COLO668 (cell line): ENCODE measurements around the gene EPHA5.
"Not testable (repeated sequence)": the region's sequence is repeated elsewhere in the genome, so short reads cannot be mapped to it uniquely, and the experiment has no call there.

ENCODE experiments used
- DNase-seq: peaks from one replicate; lab custom pipeline; 2025; ENCODE audit not compliant: unreplicated experiment; lab: John Stamatoyannopoulos, UW

EPHA5 gene

DNA sequence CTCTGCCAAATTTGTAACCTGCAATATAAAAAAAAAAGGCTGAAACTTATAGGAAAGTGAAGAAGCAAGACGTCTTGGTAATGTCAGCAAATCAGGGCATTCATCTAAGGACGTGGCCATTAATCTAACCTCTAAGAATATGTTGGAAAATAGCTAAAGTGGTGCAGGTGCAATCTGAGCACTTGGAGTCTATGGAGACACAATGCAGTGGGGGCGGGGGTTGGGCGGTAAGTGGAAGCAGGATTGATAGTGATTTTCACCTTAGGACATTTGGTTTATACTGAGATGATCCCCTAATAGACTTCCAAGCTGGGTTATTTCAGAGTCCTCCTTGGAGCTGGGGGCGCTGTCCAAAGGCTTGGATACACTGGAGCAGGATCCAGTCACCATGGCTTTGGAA lies 283.4 kb downstream of the EPHA5 start:
- DNase-seq: no peak

DNA sequence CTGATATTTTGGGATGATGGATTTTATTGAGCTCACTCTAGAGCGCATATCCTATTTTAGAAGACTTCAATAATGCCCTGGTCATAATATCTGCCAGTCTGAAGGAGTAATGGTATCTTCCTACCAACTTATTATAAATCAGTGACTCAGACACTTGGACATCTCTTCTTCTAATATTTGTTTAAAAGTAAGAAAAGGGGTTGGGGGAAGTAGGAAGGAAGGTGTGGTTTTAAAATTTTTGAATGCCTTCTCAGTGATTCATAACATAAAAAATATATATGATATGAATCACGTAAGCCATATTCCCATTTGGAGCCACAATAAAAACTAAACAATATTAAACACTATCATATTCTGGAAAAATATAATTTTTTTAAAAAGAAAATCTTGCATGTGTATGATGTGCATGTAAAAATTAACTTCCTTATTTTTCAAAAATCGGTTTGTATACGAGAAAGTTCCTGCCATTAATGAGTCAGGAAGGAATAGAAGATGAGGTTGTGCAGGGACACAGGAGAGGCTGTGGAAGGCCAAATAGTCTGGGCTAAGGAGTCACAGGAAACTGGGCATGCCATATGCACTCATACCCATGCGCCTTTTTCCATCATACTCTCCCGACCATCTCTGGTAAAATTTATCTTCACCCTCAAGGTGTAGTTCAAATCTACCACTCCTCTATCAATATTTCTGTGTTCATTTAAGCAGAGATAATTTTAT lies 286.5 kb downstream of the EPHA5 start:
- DNase-seq: no peak

DNA sequence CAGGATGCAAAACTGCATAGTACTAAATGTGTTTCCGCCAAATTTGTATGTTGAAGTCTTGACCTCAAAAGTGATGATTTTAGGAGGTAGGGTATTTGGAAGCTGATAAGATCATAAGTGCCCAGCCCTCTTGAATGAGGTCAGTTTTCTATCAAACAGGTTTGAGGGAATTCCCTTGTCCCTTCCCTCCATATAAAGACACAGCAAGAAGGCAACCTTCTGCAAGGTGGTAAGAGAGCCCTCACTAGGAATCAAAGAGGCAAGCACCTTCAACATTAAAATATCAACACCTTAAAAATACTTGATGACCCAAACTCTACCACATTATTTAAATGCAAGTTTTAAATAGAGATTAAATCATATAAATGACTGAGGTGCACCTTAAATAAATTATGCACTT lies 288.6 kb downstream of the EPHA5 start:
- DNase-seq: no peak

DNA sequence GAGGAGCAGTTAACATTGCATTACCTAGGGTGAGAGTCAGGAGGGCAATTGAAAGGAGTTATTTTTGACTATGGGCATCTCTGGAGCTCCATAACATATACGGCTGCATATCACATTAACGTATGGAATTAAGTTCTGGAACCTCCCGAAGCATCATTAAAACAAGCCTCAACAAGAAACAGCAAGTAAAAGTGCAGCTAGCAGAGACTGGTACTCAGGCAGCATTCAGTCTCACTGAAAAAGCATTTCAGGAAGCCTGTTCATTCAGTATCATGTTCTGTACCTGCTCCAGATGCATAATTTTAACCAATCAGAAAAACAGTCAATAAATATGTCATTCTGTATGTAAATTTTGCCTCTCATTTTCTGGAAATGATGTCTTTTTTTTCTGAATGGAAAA lies 299.6 kb downstream of the EPHA5 start:
- DNase-seq: no peak

DNA sequence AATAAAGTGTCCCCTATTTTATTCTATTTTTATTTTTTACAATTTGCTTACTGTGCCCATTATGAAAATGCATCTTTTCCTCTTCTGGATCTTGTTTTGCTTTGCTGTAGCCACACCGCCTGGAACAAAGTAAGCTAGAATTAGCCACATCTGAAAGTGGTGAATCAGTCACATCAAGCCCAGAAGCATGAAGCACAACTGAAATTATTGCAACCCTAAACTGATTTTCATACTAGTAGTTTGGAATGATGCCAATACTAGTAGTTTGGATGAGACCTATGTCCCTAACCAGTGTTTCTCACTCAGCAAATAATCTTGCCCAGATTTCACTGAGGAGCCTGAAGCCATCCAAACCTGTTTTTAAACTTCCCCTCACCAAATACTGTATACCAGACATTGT lies 303.0 kb downstream of the EPHA5 start:
- DNase-seq: no peak

DNA sequence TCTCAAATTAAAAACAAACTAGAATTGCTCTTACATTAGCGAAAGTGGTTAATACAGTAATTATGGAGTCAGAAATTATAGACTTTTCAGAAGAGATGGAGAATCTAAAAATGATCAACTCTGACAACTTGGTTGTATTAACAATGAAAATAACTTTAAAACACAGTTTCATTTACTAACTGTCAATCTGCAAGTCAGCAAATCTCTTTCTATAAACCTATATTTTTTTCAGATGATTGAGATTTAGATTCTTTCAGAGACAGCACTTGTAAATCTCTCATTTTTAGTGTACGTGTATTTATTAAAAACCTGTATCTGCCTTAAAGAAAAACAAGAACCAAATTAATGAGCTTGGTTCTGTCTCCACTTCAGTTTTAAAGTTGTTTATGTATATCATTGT lies 311.4 kb downstream of the EPHA5 start:
- DNase-seq: no peak

DNA sequence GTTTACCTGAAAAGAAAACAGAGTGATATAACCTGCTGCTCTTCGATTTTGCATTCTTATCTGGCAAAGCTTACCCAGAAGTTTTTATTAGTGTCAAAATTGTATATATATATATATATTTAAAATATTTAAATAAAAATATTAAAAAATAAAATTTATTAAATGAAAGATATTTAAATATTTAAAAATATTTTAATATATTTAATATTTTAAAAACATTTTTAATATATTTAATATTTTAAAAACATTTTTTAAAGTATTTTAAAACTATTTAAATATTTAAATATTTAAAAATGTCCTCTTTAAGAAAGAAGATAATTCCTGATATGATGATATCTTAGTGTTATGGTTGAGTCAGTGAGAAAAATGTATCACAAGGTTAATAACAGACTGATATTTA lies 317.2 kb downstream of the EPHA5 start:
- no peak for DNase-seq

DNA sequence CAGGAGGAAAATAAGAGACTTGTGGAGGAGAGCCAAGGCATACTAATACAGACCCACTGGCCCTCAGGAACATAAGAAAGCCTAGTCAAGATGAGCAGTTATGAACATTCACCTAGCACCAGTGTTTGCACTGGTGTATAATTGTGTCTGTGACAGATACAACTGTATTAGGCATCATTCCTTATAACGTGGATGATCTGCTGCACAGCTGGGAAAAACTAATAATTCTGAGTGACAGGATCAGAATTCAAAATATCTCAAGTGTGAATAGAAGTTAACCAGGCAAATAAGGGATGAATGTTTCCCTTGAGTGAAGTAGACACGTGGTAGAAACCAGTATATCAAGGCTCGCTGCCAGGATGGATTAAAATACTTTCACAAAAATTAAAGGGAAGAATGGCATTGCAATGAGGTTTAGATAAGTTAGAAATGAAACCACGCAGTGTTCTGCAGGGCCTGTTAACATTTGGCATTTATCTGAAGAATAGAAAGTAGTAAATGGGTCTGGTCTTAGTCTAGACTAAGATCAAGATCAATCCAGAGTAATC lies 325.9 kb downstream of the EPHA5 start:
- no peak for DNase-seq

DNA sequence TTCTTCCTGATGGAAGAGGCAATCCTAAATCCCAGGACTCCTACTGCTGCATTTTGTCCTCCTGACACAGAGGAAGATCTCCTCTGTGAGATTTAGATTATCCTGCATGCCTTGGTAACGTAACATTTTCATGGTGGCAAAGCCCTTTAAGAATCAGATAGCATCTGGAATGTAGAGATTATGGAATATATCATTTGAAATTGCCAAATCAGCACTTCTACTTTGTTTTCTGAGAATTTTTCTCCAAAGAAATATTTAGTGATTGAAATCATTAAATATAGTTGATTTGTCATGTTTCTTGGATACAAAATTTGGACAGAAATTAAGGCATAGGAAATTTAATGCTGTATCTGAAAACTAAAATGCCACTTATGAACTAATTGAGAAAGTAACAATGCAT lies 326.9 kb downstream of the EPHA5 start:
- no peak for DNase-seq

DNA sequence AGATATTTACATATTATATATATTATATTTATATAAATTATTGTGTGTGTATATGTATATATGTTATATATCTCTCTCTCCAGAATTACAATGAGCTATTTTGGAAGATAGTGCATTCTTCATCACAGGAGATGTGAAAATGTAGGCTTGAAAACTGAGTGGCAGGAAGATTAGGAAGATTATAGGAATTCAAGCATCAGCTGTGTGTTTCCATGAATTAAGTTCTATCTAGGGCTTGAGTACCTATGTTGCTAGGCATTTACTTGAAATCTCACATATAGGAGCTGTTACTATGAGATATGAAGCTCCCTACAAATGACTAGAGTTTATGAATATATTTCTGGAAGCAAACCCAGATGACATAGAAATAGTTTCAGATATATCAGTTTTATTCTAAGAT lies 328.7 kb downstream of the EPHA5 start:
- DNase-seq: no peak

DNA sequence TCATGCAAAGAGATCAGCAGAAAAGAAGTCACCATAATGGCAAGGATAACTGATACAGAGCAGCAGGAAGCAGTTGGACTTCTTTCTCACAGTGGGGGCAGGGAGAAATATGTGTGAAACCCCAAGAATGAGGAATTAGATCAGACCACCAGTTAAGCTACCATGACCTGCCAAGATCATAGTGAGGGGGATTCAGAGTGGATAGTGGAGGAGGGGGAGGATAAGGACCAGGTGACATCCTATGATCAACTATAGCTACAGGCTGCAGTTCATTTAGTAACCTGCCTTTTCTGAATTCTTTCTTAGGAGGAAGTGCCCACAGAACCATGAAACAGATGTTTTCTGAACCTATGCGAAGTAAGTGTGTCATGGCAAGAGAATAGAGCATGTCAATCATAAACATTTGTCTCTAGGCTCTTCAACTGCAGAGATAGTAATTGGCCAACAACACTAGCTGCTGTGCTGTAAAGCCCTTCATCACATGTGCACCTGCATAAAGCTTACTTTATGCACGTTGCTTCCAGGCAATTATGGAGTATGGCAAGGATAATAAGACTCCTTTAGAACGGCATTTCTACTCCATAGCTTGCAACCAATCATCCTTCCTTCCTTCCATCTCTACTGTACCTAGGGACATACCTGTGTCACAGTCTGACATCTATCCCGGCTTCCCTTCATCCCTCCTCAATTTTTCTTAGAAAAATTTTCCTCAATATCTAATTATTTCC lies 329.7 kb downstream of the EPHA5 start:
- no peak for DNase-seq

DNA sequence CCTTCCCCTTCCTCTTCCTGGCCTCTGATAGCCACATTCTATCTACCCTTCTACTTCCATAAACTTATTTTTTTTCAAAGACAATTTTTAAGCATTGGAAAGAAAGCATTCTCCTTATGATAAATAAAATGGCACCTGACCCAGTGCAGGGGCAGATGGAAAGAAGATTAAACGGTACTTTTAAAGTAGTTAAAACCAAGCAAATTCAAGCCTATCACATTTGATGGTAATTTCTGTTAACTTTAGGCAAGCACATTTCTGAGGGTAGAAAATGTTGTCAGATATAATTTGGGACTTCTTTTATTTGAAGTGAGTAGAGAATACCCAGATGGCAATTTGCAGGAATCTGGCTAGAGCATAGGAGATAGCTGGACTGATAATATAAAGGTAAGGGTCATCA lies 332.9 kb downstream of the EPHA5 start:
- no peak for DNase-seq

DNA sequence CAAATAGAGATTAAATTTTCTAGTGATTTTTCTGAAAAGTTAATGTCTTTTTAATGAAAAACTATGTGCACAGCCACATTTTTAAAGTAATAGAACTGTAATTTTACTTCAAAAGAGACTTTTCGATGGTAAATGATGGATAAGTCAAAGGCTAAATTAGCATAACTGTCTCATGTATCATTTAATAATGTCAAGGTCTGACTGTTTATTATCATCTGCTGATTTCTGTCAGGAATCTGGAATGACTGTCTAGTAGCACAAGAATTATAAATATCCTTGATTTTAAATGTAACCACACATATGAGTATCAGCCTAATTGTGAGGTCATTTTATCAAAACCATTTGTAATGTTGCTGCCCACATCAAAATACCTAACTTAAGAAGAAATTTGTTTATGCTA lies 333.8 kb downstream of the EPHA5 start:
- DNase-seq: no peak

DNA sequence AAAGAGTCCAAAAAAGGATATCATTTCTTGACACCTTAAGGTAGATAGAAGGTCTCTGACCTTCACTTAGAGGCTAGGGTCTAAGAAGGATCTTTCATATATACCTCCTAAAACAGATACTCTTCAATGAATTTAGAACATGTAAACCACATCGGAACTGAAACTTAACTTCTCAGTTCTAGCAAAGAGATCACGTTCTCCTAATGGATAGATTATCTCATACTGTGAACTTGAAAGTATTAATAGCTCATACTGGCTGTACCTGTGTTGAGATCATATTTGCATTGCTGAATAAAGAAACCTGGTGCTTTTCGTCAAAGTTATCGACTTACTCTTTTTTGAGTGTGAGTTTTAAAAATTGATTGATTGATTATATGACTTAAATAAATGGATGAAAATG lies 353.8 kb downstream of the EPHA5 start:
- DNase-seq: no peak

DNA sequence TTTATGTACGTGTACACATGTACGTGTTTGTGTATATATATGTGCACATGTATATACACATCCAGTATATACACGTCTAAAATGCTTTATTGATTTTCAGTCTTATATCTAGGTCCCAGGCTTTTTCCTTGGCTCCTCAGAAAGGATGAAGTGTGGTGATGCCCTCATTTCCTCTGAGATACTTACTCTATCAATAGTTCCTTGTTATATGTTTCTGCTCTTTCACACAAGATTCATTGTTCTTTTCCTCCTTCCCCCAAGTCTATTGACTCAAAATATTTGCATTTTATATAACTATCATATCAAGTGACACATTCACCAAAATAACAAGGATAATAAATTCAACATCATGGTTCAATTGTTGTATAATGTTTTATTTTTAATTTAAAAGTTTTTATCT lies 359.2 kb downstream of the EPHA5 start:
- DNase-seq: no peak

DNA sequence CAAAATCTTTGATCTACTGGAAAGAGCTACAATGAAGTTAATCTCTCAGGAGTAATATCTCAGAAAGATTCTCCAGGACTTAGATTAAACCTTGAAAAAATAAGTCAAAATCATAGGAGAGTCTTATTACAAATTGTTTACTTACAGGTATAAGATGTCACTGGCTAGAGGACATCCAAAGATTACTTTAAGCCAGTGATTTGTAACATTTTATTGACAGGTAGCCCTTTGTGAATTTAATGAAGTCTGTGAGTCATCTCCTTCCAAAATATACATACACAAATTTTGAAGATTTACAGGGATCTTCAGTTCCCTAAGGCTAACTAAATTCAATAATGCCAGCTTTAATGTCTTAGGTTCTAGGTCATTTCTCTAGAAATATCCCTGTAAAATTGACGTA lies 359.7 kb downstream of the EPHA5 start:
- DNase-seq: no peak

DNA sequence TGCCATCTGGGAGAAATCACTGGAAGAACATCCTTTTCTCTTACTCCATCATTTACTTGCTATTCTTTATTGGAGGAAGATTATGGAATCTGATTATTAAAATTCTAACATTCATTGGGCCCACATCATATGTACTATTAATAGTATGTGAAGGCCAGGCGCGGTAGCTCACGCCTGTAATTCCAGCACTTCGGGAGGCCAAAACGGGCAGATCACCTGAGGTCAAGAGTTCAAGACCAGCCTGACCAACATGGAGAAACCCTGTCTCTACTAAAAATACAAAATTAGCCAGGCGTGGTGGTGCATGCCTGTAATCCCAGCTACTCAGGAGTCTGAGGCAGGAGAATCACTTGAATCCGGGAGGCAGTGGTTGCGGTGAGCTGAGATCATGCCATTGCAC lies 361.7 kb downstream of the EPHA5 start:
- DNase-seq: not testable (repeated sequence)

DNA sequence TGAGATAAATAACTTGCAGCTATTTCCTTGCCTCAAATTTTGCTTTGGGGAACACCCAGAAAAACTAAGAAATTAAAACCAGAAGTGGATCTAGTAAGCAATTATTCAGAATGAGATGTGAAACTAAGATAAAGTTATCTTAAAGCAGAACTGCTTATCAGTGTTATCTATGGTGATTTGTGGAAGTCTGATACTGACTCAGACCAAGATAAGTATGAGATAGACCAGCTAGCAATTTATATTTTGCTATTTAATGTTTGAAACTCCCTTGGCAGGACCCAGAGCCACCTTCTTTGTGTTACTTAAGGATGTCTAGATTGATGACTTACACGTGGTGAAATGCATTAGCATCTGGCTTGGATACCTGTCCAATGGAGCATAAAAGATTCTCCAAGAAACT lies 368.1 kb downstream of the EPHA5 start:
- DNase-seq: no peak

DNA sequence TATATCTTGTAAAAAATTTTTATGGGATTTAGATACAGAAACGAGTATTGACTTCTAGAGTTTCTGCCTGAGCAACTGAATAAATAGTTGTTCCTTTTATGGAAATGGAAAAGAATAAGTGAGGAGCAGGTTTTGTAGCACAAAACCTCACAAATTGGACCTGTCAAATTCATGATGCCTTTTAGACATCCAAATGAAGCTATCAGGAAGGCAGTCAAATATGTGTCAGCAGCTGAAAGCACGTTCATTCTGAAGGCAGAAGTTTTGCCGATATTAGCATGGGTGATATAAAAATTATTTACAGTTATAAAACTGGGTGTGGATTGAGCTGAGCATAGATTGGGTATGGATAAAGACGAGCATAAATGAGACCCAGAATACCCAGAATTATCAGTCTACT lies 374.0 kb downstream of the EPHA5 start:
- DNase-seq: no peak

DNA sequence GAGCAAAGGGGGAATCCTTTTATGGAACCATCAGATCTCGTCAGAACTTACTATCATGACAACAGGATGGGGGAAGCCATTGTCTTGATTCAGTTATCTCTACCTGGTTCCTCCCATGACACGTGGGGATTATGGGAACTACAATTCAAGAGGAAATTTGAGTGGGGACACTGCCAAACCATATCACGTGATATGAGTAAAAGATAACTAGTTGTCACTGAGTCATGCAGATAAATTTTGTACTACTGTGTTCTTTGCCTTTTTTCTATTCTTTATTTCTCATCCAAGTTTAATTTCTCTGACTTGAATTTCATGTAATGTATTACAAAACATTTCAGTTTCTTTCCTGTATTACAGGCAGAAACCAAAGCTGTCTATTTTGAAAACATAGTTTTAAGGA lies 383.2 kb downstream of the EPHA5 start:
- DNase-seq: no peak
